Islet of Langerhans (tissue), 1 donor: ENCODE measurements around the gene NLGN3.

Experiments
- FAIRE-seq: peaks from one replicate; lab custom pipeline; 2011; peaks lifted over from hg19 to GRCh38; lab: Jason Lieb, UNC

Gene NLGN3

DNA sequence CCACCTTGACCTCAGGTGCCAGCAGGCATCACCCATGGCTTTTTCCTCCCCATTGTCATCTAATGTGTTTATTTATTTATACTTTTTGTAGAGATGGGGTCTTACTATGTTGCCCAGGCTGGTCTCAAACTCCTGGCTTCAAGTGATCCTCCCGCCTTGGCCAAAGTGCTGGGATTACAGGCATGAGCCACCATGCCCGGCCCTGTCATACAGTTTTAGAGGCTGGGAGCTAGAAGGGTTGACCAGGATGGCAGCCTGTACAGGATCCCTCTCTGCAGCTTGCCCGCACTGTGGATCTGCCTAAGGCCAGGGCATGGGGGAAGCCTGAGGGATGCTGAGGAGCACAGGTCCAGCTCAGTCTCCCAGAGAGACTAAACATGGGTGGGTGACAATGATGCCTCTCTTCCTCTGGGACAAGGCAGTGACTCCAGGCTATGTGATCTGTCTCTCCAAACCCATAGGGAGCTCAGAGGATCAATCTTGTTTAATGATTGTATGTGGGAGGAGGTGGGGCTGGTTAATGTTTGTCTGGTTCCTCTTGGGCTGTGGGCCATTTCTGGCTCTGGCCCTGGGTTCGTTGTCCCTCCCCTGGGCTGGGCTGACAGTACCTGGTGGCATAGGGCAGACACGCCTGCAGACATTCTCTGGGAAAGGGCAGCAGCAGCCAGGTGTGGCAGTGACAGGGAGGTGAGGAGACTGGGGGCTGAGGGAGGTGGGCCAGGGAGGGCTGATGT, 70.1 kb downstream of the NLGN3 start:
- no peak for FAIRE-seq

GRCh38 chrX:71215338-71215912, 70.8 kb downstream of the NLGN3 start:
- no peak for FAIRE-seq

DNA sequence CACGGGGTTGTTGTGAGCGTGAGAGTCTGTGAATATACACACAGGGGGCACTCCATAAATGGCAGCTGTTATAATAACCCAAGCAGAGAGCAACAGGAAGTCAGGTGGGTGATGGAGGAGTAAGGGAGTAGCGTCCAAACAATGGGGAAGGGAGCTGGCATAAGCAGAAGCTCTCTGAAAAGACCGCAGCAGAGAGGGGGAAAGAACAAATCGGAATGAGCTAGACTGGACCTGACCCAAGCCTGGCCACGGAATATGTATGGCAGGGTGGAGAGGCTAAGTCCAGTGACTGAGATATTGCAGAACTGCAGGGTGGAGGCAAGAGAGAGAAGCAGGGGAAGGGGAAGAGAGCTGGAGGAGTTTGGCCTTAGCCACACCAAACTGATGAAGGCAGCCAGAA, 71.8 kb downstream of the NLGN3 start:
- peak; percentile 89 for FAIRE-seq

DNA sequence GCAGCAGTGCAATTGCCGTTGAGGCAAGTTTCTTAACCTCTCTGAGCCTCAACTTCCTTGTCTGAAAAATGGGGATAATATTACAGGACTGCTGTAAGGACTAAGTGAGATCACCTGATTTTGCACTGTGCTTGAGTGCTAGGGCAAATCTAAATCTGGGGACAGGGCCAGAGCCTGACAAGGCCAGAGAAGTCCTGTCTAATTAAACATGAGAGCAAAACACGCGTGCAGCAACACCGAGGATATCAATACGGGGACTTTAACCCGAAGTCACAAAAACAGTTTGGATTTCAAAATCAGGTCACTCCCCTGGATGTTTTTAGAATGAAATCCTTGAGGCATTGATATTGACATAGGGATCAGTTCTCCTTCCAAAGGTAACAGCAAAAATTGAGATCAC, 72.7 kb downstream of the NLGN3 start:
- no peak for FAIRE-seq
